ENCODE measurements around the gene LIN7B. TPM values are rescaled to one million over a fixed set of nuclear protein-coding genes. Genes with fewer than 3 reads are reported as not detected.

LIN7B gene
- total and polyA plus RNA-seq, 9 of the 15 experiments (the other 6 are each of a cell fraction or from before 2014, with no cell fraction given) = 0.89 to 15.7 (median 4.0) TPM

DNA sequence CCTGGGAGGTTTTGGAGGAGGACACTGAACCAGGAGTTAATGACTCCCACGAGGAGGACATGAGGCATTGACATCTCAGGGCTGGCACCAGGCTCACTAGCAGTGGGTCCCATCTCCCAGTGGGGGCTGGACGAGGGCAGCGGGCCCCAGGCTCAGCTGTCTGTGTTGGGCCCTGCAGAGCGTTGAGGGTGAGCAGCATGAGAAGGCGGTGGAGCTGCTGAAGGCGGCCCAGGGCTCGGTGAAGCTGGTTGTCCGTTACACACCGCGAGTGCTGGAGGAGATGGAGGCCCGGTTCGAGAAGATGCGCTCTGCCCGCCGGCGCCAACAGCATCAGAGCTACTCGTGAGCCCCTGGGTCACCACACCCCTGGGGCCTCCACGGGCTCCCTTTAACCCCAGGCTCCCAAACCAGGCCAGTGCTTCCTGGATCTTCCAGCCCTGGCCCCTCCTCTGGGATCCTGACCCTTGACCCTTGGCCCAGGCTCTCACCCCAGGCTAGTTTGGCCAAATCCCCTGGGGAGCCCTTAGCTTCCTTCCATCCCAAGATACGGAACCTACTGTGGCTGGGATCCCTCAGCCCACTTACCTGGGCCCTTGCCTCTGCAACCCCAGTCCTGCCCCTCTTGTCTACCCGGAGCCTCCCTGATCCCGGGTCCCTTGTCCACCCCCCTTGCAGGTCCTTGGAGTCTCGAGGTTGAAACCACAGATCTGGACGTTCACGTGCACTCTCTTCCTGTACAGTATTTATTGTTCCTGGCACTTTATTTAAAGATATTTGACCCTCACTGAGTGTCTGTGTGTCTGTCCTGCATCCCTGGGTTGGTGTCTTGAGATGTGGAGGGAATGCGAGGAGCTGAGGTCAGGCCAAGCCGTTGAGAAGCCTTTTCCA, 3.8 kb downstream of the LIN7B start:
- H3K4me2 ChIP-seq (ENCODE audit: insufficient read depth, low read length) = peak overlapping the region; percentile 86
- peaks cover 22% of the 10 kb centered on the region; the same call in 2 of the 3 replicates for H3K79me2 ChIP-seq (ENCODE audit: control insufficient read depth, insufficient read depth, low read length)
- no peak for ATAC-seq
- H3K27ac ChIP-seq (ENCODE audit: extremely low read depth, low read depth, low read length) = peak overlapping the region; percentile 98
- intact Hi-C loops (cut with micrococcal nuclease) (loop anchor here (5.0 kb wide), 1 partner anchor 39 kb away; the partner anchor contains the start of genes HRC and TRPM4), in situ Hi-C loops (cut with MboI) (loop anchor here (10.0 kb wide), 1 partner anchor 1217 kb away; no protein-coding TSS in a partner anchor)
- peak overlapping the region; percentile 91 for H2AFZ ChIP-seq (ENCODE audit: low read depth, low read length)
- no peaks in the 10 kb centered on the region for H3K27me3 ChIP-seq (ENCODE audit: control insufficient read depth in 2 of 2, insufficient read depth in 2 of 2, low read length in 2 of 2)
- ChIA-PET CTCF (ENCODE audit: low intra/inter-chr PET ratio) (no interaction called here), POLR2A (interaction anchor here (0.6 to 1.6 kb wide), 5 partner anchors 11 to 759 kb away, joined by 3 to 6 read pairs (median 3); partner anchors contain the start of gene AKT1S1)
- no peak for FAIRE-seq
- H3K9me3 ChIP-seq (replicated peaks; ENCODE audit: control insufficient read depth, insufficient read depth, low read depth, low read length) = no peaks in the 10 kb centered on the region
- 61% methylated on average over 26 of the region's 26 CpGs for WGBS (ENCODE audit: insufficient coverage, low coverage, missing lambda C conversion rate)
- H4K20me1 ChIP-seq (replicated peaks; ENCODE audit: control insufficient read depth, insufficient read depth, low read length) = no peaks in the 10 kb centered on the region; the same call in 1 of the 2 replicates
- H3K36me3 ChIP-seq (ENCODE audit: control insufficient read depth, insufficient read depth, low read length) = peaks cover 11% of the 10 kb centered on the region
- no TSS peak for BruUV-seq (replicated peaks)
- H3K9me1 ChIP-seq (ENCODE audit: control insufficient read depth, insufficient read depth, low read length) = no peaks in the 10 kb centered on the region
- H3K4me3 ChIP-seq = peak overlapping the region; percentile 53
- H3K9ac ChIP-seq (ENCODE audit: insufficient read depth in 1 of 2, low read depth in 2 of 2, low read length in 2 of 2) = peak overlapping the region; percentile 95 to 98
- peaks cover 40 to 72% of the 10 kb centered on the region in 2 experiments for H3K4me1 ChIP-seq (replicated peaks in 1 of 2; ENCODE audit: control insufficient read depth in 2 of 2, insufficient read depth in 2 of 2, low read length in 2 of 2)
- TF ChIP-seq ARHGAP35 (IDR thresholded peaks at IDR 0.05; ENCODE audit: partially characterized antibody) = no peak
- no peak for TF ChIP-seq ZNF174 (CRISPR knock-in tag; IDR thresholded peaks at IDR 0.05)
- peak; percentile 18 for TF ChIP-seq SAP30 (IDR thresholded peaks at IDR 0.05; ENCODE audit: borderline replicate concordance, insufficient read depth, low read depth, low read length, poor library complexity, severe bottlenecking)
- TF ChIP-seq ESRRB (CRISPR knock-in tag; IDR thresholded peaks at IDR 0.05; ENCODE audit: borderline replicate concordance) = no peak
- 0 out of 4 replicates have a peak, but pooled peaks of 1 of the 2 experiments have one; percentile 17 for TF ChIP-seq FOXA3 (CRISPR knock-in tag; conservative IDR thresholded peaks at IDR 0.05 in 1 of 2, IDR thresholded peaks at IDR 0.05 in 1 of 2)
- no peak for TF ChIP-seq GTF2E2 (tag; IDR thresholded peaks at IDR 0.05)
- TF ChIP-seq CBFA2T2 (conservative IDR thresholded peaks at IDR 0.05) = no peak
- peak; percentile 86 for TF ChIP-seq NR2C1 (IDR thresholded peaks at IDR 0.05)
- peak; percentile 87 for TF ChIP-seq NR2C1 (tag; IDR thresholded peaks at IDR 0.05)
- TF ChIP-seq BHLHE40 (IDR thresholded peaks at IDR 0.05; ENCODE audit: low read length) = peak; percentile 27; the same call in 1 of the 2 replicates
- TF ChIP-seq ZBTB33 (CRISPR knock-in tag; IDR thresholded peaks at IDR 0.05) = peak; percentile 87; the same call in 1 of the 2 replicates
- no peak for TF ChIP-seq ZNF445 (CRISPR knock-in tag; IDR thresholded peaks at IDR 0.05; ENCODE audit: low read depth)
- TF ChIP-seq FOXJ2 (tag; IDR thresholded peaks at IDR 0.05) = peak; percentile 26; the same call in 1 of the 2 replicates
- DNase-seq (ENCODE audit: extremely low read depth in 1 of 4, low spot score in 3 of 4) = peak in 1 of 4 experiments; percentile 8
